H1 (cell line): Measurements from ENCODE around the gene REM1. TPM values are rescaled to one million over a fixed set of nuclear protein-coding genes. Genes with fewer than 3 reads are reported as not detected.
A peak's percentile ranks its signal among the peaks of the same experiment; 100 is the strongest.

ENCODE experiments used
- CTCF ChIA-PET: fragments of 300-600 bp; sonication (Branson Sonifier 250); formaldehyde crosslinking; loops from one replicate; lab custom pipeline; 2021; ENCODE audit not compliant: partially characterized antibody; lab: Charles Lee
- POLR2A ChIA-PET: fragments of 300-600 bp; sonication (Branson Sonifier 250); formaldehyde crosslinking; loops from one replicate; lab custom pipeline; 2021; ENCODE audit warnings: inconsistent platforms; ENCODE audit not compliant: partially characterized antibody; lab: Charles Lee
- DNase-seq, 2 experiments: peaks; one replicate each; pipeline versions ENCODE4 v3.0.0 to v3.0.0-alpha.2; 2010 to 2022; ENCODE audit warnings: low spot score in 2 of 2, low read depth in 1 of 2, mixed read lengths in 1 of 2
- FAIRE-seq: peaks from 2 replicates; lab custom pipeline; 2011; peaks lifted over from hg19 to GRCh38; lab: Jason Lieb, UNC
- H2AFZ ChIP-seq: 2 replicates; pipeline ENCODE4 v1.8.1; 2012; ENCODE audit warnings: low read length, inconsistent platforms
- H2AK5ac ChIP-seq: 2 replicates; pipeline ENCODE4 v1.6.1; 2013; ENCODE audit warnings: low read depth, low read length
- H2BK120ac ChIP-seq: replicated peaks from 2 replicates; pipeline ENCODE3; 2013; ENCODE audit warnings: low read depth, low read length, inconsistent platforms
- H2BK12ac ChIP-seq: 2 replicates; pipeline ENCODE4 v1.6.1; 2013; ENCODE audit warnings: low read depth, low read length
- H2BK15ac ChIP-seq: 2 replicates; pipeline ENCODE4 v1.6.1; 2013; ENCODE audit warnings: low read length
- H2BK20ac ChIP-seq: 2 replicates; pipeline ENCODE4 v1.6.1; 2013; ENCODE audit warnings: low read length
- H2BK5ac ChIP-seq: 2 replicates; pipeline ENCODE4 v1.6.1; 2013; ENCODE audit warnings: low read depth, low read length
- H3K14ac ChIP-seq: 2 replicates; pipeline ENCODE4 v1.6.1; 2013; ENCODE audit warnings: inconsistent platforms; ENCODE audit not compliant: insufficient read length
- H3K18ac ChIP-seq: 2 replicates; pipeline ENCODE4 v1.6.1; 2013; ENCODE audit warnings: low read length; ENCODE audit errors: extremely low read depth
- H3K23ac ChIP-seq: 2 replicates; pipeline ENCODE4 v1.6.1; 2013; ENCODE audit warnings: inconsistent platforms; ENCODE audit not compliant: insufficient read length
- H3K23me2 ChIP-seq: 2 replicates; pipeline ENCODE4 v1.6.1; 2013; ENCODE audit warnings: low read depth, low read length
- H3K27ac ChIP-seq: 2 replicates; pipeline ENCODE4 v1.6.1; 2011; ENCODE audit warnings: low read depth, low read length, inconsistent platforms
- H3K27me3 ChIP-seq, 4 experiments: replicated peaks in 1 of 4; 1 replicate in 1 of 4; 2 replicates in 3 of 4; pipeline versions ENCODE4 v1.6.1 to v1.8.1; 2011 to 2013; ENCODE audit warnings: low read length in 3 of 4, mild to moderate bottlenecking in 3 of 4, inconsistent platforms in 2 of 4, mixed read lengths in 2 of 4, moderate library complexity in 1 of 4; ENCODE audit not compliant: control insufficient read depth in 3 of 4, insufficient read depth in 3 of 4; ENCODE audit errors: extremely low read depth in 1 of 4
- H3K36me3 ChIP-seq, 4 experiments: 2 replicates each; pipeline versions ENCODE4 v1.6.1 to v1.8.1; 2011 to 2013; ENCODE audit warnings: mild to moderate bottlenecking in 4 of 4, low read length in 3 of 4, moderate library complexity in 2 of 4, control low read depth in 1 of 4, inconsistent platforms in 1 of 4; ENCODE audit not compliant: insufficient read depth in 4 of 4, control insufficient read depth in 2 of 4
- H3K4ac ChIP-seq: replicated peaks from 2 replicates; pipeline ENCODE3; 2013; ENCODE audit warnings: low read length, low read depth, mixed read lengths, inconsistent platforms; ENCODE audit not compliant: insufficient read length
- H3K4me1 ChIP-seq, 4 experiments: replicated peaks in 1 of 4; 1 replicate in 1 of 4; 2 replicates in 3 of 4; pipeline versions ENCODE4 v1.6.1 to v1.8.1; 2011 to 2013; ENCODE audit warnings: low read length in 3 of 4, inconsistent platforms in 2 of 4, mixed read lengths in 1 of 4; ENCODE audit not compliant: insufficient read depth in 4 of 4, control insufficient read depth in 3 of 4
- H3K4me2 ChIP-seq, 2 experiments: 2 replicates each; pipeline versions ENCODE4 v1.6.1 to v1.8.1; 2011 to 2013; ENCODE audit warnings: low read depth in 2 of 2, low read length in 2 of 2, control low read depth in 1 of 2, inconsistent platforms in 1 of 2, mild to moderate bottlenecking in 1 of 2; ENCODE audit not compliant: insufficient read depth in 1 of 2
- H3K4me3 ChIP-seq, 4 experiments: fragments of 200-600, 300-600 bp in 1 of 4; sonication (generic), shearing (Covaris generic), sonication (Bioruptor Twin) in 1 of 4; 2 replicates each; pipeline versions ENCODE4 v1.5.1 to v1.8.1; 2011 to 2016; ENCODE audit warnings: low read length in 4 of 4, low read depth in 3 of 4, control low read depth in 2 of 4, inconsistent platforms in 2 of 4, mild to moderate bottlenecking in 2 of 4, mixed read lengths in 1 of 4, moderate library complexity in 1 of 4; ENCODE audit not compliant: insufficient read depth in 2 of 4; ENCODE audit errors: extremely low read depth in 1 of 4
- H3K56ac ChIP-seq: replicated peaks from 2 replicates; pipeline ENCODE3; 2013; ENCODE audit warnings: low read depth, mild to moderate bottlenecking, mixed read lengths, low read length, inconsistent platforms; ENCODE audit not compliant: insufficient read length
- H3K79me1 ChIP-seq: 2 replicates; pipeline ENCODE4 v1.6.1; 2013; ENCODE audit warnings: low read depth, low read length, control low read depth
- H3K79me2 ChIP-seq, 2 experiments: 2 replicates each; pipeline versions ENCODE4 v1.6.1 to v1.8.1; 2012 to 2013; ENCODE audit warnings: low read length in 2 of 2, mild to moderate bottlenecking in 2 of 2, inconsistent platforms in 1 of 2; ENCODE audit not compliant: insufficient read depth in 2 of 2, control insufficient read depth in 1 of 2
- H3K9ac ChIP-seq, 4 experiments: replicated peaks in 1 of 4; 1 replicate in 1 of 4; 2 replicates in 3 of 4; pipeline versions ENCODE4 v1.6.1 to v1.8.1; 2011 to 2013; ENCODE audit warnings: low read depth in 3 of 4, low read length in 3 of 4, control low read depth in 2 of 4, mild to moderate bottlenecking in 2 of 4, moderate library complexity in 2 of 4, inconsistent platforms in 1 of 4; ENCODE audit errors: extremely low read depth in 1 of 4
- H3K9me3 ChIP-seq, 2 experiments: 2 replicates each; pipeline versions ENCODE4 v1.6.1 to v1.8.1; 2012 to 2013; ENCODE audit warnings: mild to moderate bottlenecking in 2 of 2, moderate library complexity in 2 of 2, control low read depth in 1 of 2, inconsistent platforms in 1 of 2, low read depth in 1 of 2, low read length in 1 of 2, mixed read lengths in 1 of 2; ENCODE audit not compliant: insufficient read depth in 2 of 2
- H4K20me1 ChIP-seq, 2 experiments: replicated peaks in 1 of 2; 2 replicates each; pipeline versions ENCODE3 to v1.8.1; 2011 to 2013; ENCODE audit warnings: inconsistent platforms in 2 of 2, low read length in 2 of 2, mild to moderate bottlenecking in 1 of 2; ENCODE audit not compliant: insufficient read depth in 2 of 2, control insufficient read depth in 1 of 2
- H4K5ac ChIP-seq: 2 replicates; pipeline ENCODE4 v1.6.1; 2013; ENCODE audit warnings: low read length, low read depth, mixed read lengths, inconsistent platforms; ENCODE audit not compliant: insufficient read length
- H4K8ac ChIP-seq: 2 replicates; pipeline ENCODE4 v1.8.0; 2013; ENCODE audit warnings: mild to moderate bottlenecking, moderate library complexity, low read length, inconsistent platforms; ENCODE audit not compliant: insufficient read depth; ENCODE audit errors: extremely low read depth
- H4K91ac ChIP-seq: replicated peaks from 2 replicates; pipeline ENCODE3; 2013; ENCODE audit warnings: low read length, mixed read lengths, inconsistent platforms; ENCODE audit not compliant: insufficient read length
- CTCF ChIP-seq, 3 experiments: IDR thresholded peaks; 1 replicate in 2 of 3; 2 replicates in 1 of 3; pipeline versions ENCODE4 v1.5.1 to v1.6.1; 2011; ENCODE audit warnings: low read length in 3 of 3, mild to moderate bottlenecking in 3 of 3, inconsistent platforms in 2 of 3, low read depth in 1 of 3, moderate library complexity in 1 of 3; ENCODE audit not compliant: insufficient read depth in 1 of 3; ENCODE audit errors: control extremely low read depth in 1 of 3
- SP2 ChIP-seq: IDR thresholded peaks from 2 replicates; pipeline ENCODE4 v1.6.1; 2012; ENCODE audit warnings: mild to moderate bottlenecking, low read length, inconsistent platforms
- WGBS, 2 experiments: shearing (Covaris generic) in 1 of 2; methylation state at CpG; one replicate each; pipeline versions ENCODE4 v1.1.6 to v1.1.7; 2013 to 2015; ENCODE audit warnings: low lambda C conversion rate in 2 of 2, mixed read lengths in 2 of 2, inconsistent platforms in 1 of 2, low coverage in 1 of 2, missing lambda C conversion rate in 1 of 2; ENCODE audit not compliant: insufficient replicate concordance in 2 of 2, insufficient coverage in 1 of 2, insufficient read length in 1 of 2; ENCODE audit errors: extremely low coverage in 1 of 2, missing lambda C conversion rate in 1 of 2; 5-methylcytosine and 5-hydroxymethylcytosine counted together
- polyA plus RNA-seq, 7 experiments: library from polyadenylated mRNA; depleted of rRNA in 3 of 7; stranded (reverse) in 5 of 7; unstranded in 2 of 7; fragments of >200 nt in 5 of 7; fragments of 200-250 nt in 2 of 7; gene quantifications; 1 replicate in 5 of 7; 2 replicates in 1 of 7; 4 replicates in 1 of 7; pipeline versions ENCODE4 v1.2.1 to v1.2.3, GENCODE V29; 2011 to 2013; ENCODE audit warnings: missing spikeins in 2 of 7, mixed read lengths in 2 of 7
- total RNA-seq: library from RNA; stranded (reverse); fragmentation: NEBNext Ultra II Directional; extraction: Animal tissue kit (Norgen Biotek cat#: 25700); gene quantifications from 2 replicates; pipeline ENCODE4 v1.2.1, GENCODE V29; 2021

Gene REM1
- total and polyA plus RNA-seq, 2 of the 8 experiments (the other 6 are each of a cell fraction or from before 2014, with no cell fraction given) = 0.05 TPM; not detected in 1

- no peaks in the 10 kb centered on the region for H4K20me1 ChIP-seq
- no peaks in the 10 kb centered on the region for H3K4me1 ChIP-seq
- no peak overlapping the region for H2BK5ac ChIP-seq
- H3K79me1 ChIP-seq = no peaks in the 10 kb centered on the region
- POLR2A ChIA-PET = no interaction called here
- no peak overlapping the region for H3K4me2 ChIP-seq
- H2BK120ac ChIP-seq = no peak overlapping the region
- FAIRE-seq (no peak), DNase-seq (no peak)
- H3K23ac ChIP-seq = no peak overlapping the region
- no peaks in the 10 kb centered on the region for H3K27me3 ChIP-seq
- 78% methylated on average over 5 of the region's 5 CpGs; no CpG with 5 or more reads in 1 of the 2 experiments for WGBS, 2 experiments
- CTCF ChIA-PET = no interaction called here
- H4K91ac ChIP-seq = no peak overlapping the region
- no peak for TF ChIP-seq SP2
- TF ChIP-seq CTCF (IDR thresholded peaks at IDR 0.05; ENCODE audit: control extremely low read depth in 1 of 3, insufficient read depth in 1 of 3, low read depth in 1 of 3, low read length in 3 of 3) = peak in 1 of 3 experiments; percentile 9; a peak in 1 of 4 replicates
- no peaks in the 10 kb centered on the region for H3K23me2 ChIP-seq
- no peak overlapping the region for H3K9ac ChIP-seq
- no peak overlapping the region for H2BK15ac ChIP-seq
- no peaks in the 10 kb centered on the region for H3K79me2 ChIP-seq
- H3K27ac ChIP-seq = no peak overlapping the region
- H3K14ac ChIP-seq = no peak overlapping the region
- H3K4me3 ChIP-seq = no peak overlapping the region
- H2BK20ac ChIP-seq = no peak overlapping the region
- no peak overlapping the region for H2AFZ ChIP-seq
- H3K9me3 ChIP-seq = peaks cover 0 to 6% of the 10 kb centered on the region in 2 experiments; a peak in 2 of 4 replicates
- H2BK12ac ChIP-seq = no peak overlapping the region
- no peak overlapping the region for H2AK5ac ChIP-seq
- no peak overlapping the region for H4K8ac ChIP-seq
- no peak overlapping the region for H3K4ac ChIP-seq
- H3K56ac ChIP-seq = no peak overlapping the region
- H3K18ac ChIP-seq = no peak overlapping the region
- H4K5ac ChIP-seq = no peak overlapping the region
- no peaks in the 10 kb centered on the region for H3K36me3 ChIP-seq
Observed at GRCh38 chr20:31508517-31509244, 33.6 kb downstream of the REM1 start.
